Left ventricle myocardium inferior (tissue), 1 donor: ENCODE measurements around the gene C1QTNF1. TPM values are rescaled to one million over a fixed set of nuclear protein-coding genes. Genes with fewer than 3 reads are reported as not detected.
A peak's percentile ranks its signal among the peaks of the same experiment; 100 is the strongest.

Experiments used
- DNase-seq: peaks from one replicate; pipeline ENCODE4 v3.0.0-alpha.2; 2020
- H3K27ac ChIP-seq: fragments of 200-600 bp; replicated peaks from 2 replicates; pipeline ENCODE4 v1.8.0; 2021
- H3K27me3 ChIP-seq: fragments of 200-600 bp; 2 replicates; pipeline ENCODE4 v1.8.0; 2021; ENCODE audit warnings: low read depth
- H3K36me3 ChIP-seq: fragments of 200-600 bp; 2 replicates; pipeline ENCODE4 v1.8.0; 2021
- H3K4me1 ChIP-seq: fragments of 200-600 bp; 2 replicates; pipeline ENCODE4 v1.8.0; 2021
- H3K4me3 ChIP-seq: fragments of 200-600 bp; 2 replicates; pipeline ENCODE4 v1.8.0; 2021; ENCODE audit warnings: mild to moderate bottlenecking, moderate library complexity
- H3K9me3 ChIP-seq: fragments of 200-600 bp; replicated peaks from 2 replicates; pipeline ENCODE4 v1.8.0; 2021
- intact Hi-C: fragments of 100-400 bp; cut with micrococcal nuclease; formaldehyde crosslinking; loops from one replicate; pipeline ENCODE4 v1.11.0; 2022
- total RNA-seq: library from RNA; stranded (reverse); fragmentation: NEBNext Ultra II Directional; extraction: Animal tissue kit (Norgen Biotek cat#: 25700); gene quantifications from one replicate; pipeline ENCODE4 v1.2.1, GENCODE V29; 2021
- TF ChIP-seq, protein P1 (sequence below): fragments of 200-600 bp; IDR thresholded peaks from 2 replicates; pipeline ENCODE4 v1.8.0; 2021; ENCODE audit warnings: antibody characterized with exemption, mild to moderate bottlenecking, borderline replicate concordance
- donor health status: DM: no; HTN: yes; CAD: no; lungs with severe emphysema.

C1QTNF1 gene
- total RNA-seq, 1 donor from 2014 or later = 146 TPM

DNA sequence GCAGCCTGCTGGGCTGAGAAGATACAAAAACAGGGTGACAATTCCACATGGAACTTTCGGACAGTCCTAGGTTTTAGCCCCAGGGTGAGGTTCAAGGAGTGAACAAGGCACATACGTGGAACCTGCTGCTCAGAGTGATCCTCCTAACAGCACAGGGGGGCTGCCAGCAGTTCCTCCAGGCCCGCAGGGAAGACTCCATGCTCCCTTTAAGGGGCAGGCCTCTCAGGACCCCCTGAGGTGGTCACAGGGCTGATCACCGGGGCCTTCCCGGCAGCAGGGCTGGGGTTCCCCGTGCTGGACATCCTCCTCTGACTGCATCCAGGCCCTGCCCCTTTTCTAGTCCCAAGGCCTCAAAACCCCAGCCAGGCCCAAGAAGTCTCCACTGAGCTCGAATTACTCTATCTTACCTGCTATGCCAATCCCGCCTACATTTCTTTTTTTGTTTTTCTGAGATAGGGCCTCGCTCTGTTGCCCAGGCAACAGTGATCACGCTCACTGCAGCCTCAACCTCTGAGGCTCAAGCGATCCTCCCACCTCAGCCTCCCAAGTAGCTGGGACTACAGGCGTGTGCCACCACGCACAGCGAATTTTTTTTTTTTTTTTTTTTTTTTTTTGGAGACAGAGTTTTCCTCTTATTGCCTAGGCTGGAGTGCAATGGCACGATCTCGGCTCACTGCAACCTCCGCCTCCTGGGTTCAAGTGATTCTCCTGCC is 24.8 kb upstream of the C1QTNF1 start:
- TF ChIP-seq, protein P1, sequence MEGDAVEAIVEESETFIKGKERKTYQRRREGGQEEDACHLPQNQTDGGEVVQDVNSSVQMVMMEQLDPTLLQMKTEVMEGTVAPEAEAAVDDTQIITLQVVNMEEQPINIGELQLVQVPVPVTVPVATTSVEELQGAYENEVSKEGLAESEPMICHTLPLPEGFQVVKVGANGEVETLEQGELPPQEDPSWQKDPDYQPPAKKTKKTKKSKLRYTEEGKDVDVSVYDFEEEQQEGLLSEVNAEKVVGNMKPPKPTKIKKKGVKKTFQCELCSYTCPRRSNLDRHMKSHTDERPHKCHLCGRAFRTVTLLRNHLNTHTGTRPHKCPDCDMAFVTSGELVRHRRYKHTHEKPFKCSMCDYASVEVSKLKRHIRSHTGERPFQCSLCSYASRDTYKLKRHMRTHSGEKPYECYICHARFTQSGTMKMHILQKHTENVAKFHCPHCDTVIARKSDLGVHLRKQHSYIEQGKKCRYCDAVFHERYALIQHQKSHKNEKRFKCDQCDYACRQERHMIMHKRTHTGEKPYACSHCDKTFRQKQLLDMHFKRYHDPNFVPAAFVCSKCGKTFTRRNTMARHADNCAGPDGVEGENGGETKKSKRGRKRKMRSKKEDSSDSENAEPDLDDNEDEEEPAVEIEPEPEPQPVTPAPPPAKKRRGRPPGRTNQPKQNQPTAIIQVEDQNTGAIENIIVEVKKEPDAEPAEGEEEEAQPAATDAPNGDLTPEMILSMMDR = no peak
- no peaks in the 10 kb centered on the region for H3K9me3 ChIP-seq
- peaks cover 45% of the 10 kb centered on the region for H3K36me3 ChIP-seq
- no peak overlapping the region for H3K4me3 ChIP-seq
- no peaks in the 10 kb centered on the region for H3K27me3 ChIP-seq
- H3K27ac ChIP-seq = peak overlapping the region; percentile 74
- intact Hi-C loops = no loop called here
- peaks cover 51% of the 10 kb centered on the region for H3K4me1 ChIP-seq
- DNase-seq = no peak

- H3K27ac ChIP-seq = no peak overlapping the region
- H3K9me3 ChIP-seq = no peaks in the 10 kb centered on the region
- H3K4me1 ChIP-seq = peaks cover 51% of the 10 kb centered on the region
- TF ChIP-seq, protein P1 = no peak
- H3K4me3 ChIP-seq = no peak overlapping the region
- DNase-seq = no peak
- peaks cover 38% of the 10 kb centered on the region for H3K36me3 ChIP-seq
- H3K27me3 ChIP-seq = no peaks in the 10 kb centered on the region
- intact Hi-C loops = no loop called here
These were observed 24.0 kb upstream of the C1QTNF1 start for GRCh38 chr17:78999947-79000395.

DNA sequence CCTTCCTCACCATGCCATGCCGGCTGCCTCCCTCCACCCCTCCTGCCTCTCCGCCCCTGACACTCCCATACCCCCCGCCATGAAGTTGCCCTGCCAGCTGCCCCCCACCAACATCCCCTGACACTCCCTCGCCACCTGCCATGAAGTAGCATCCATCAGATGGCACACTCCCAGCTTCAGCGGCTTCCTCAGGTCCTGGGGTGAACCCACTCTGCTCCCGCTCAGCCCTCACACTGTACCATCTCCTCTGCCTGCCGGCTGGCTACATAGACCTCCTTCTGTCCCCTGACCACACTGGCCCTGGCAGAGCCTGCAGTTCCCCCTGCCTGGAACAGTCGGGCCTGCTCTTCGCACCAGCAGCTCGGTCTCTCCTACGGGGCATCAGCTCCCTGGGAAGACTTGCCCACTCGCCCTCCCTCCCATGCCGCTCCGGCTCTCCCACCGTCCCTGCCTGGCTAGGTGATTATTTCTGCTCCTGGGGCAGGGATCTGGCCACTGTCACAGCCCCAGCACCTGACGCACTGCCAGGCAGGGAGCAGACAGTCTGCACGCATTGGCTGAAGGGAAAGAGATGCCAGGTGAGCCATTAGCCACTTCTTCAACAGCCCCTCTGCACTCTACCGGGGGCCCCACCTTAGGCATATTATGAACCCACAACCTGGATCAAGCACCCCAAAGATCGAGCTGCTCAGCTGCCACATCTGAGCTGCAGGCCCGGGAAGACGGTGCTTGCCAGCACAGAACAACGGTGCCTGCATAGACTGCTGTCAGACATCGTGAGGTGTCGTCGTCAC is 23.4 kb upstream of the C1QTNF1 start:
- no peak overlapping the region for H3K27ac ChIP-seq
- TF ChIP-seq, protein P1 = no peak
- peaks cover 34% of the 10 kb centered on the region for H3K36me3 ChIP-seq

GRCh38 chr17:79001190-79002020 is 22.6 kb upstream of the C1QTNF1 start:
- H3K9me3 ChIP-seq = no peaks in the 10 kb centered on the region
- H3K36me3 ChIP-seq = peaks cover 25% of the 10 kb centered on the region
- DNase-seq = no peak
- no peaks in the 10 kb centered on the region for H3K27me3 ChIP-seq
- H3K4me1 ChIP-seq = peaks cover 54% of the 10 kb centered on the region
- TF ChIP-seq, protein P1 = no peak
- H3K4me3 ChIP-seq = no peak overlapping the region
- H3K27ac ChIP-seq = no peak overlapping the region
- intact Hi-C loops = no loop called here

More for the DNA sequence above, 23.4 kb upstream of the C1QTNF1 start:
- Histone ChIP-seq H3K4me1 (peaks cover 54% of the 10 kb centered on the region), H3K4me3 (no peak overlapping the region), H3K9me3 (no peaks in the 10 kb centered on the region), H3K27me3 (no peaks in the 10 kb centered on the region)
- intact Hi-C loops = no loop called here
- DNase-seq = no peak

GRCh38 chr17:79002291-79002690 is 21.7 kb upstream of the C1QTNF1 start:
- Histone ChIP-seq H3K27me3 (no peaks in the 10 kb centered on the region), H3K36me3 (peaks cover 17% of the 10 kb centered on the region), H3K9me3 (no peaks in the 10 kb centered on the region), H3K4me3 (no peak overlapping the region), H3K27ac (no peak overlapping the region), H3K4me1 (peaks cover 59% of the 10 kb centered on the region)
- DNase-seq = no peak
- intact Hi-C loops = no loop called here
- TF ChIP-seq, protein P1 = no peak
